CD4-positive, alpha-beta T cell treated with Interleukin-2 at 100 ng/mL for 4 hours (primary cell): ENCODE measurements around the gene CELF6.

Source experiments
- DNase-seq: peaks from one replicate; pipeline ENCODE4 v3.0.0-alpha.2; 2020; ENCODE audit warnings: low spot score

The CELF6 gene

GRCh38 chr15:72319985-72320671 is at the start of gene CELF6:
TSS of gene CELF6 (minus strand) at chr15:72320157. CDS start at chr15:72319874, 283 bp downstream.
- peak; percentile 76 for DNase-seq

- no peak for DNase-seq
Measured at GRCh38 chr15:72368899-72369298, 48.9 kb upstream of the CELF6 start.

- no peak for DNase-seq
Measured at GRCh38 chr15:72368325-72368724, 48.4 kb upstream of the CELF6 start.

- peak; percentile 27 for DNase-seq
Measured at GRCh38 chr15:72365844-72366243, 45.9 kb upstream of the CELF6 start.

GRCh38 chr15:72361176-72361575 is 41.2 kb upstream of the CELF6 start:
- DNase-seq = no peak

GRCh38 chr15:72358650-72359171 is 38.8 kb upstream of the CELF6 start:
- no peak for DNase-seq

- no peak for DNase-seq
Measured at GRCh38 chr15:72358121-72358520, 38.2 kb upstream of the CELF6 start.

GRCh38 chr15:72354496-72354895 is 34.5 kb upstream of the CELF6 start:
- no peak for DNase-seq

- no peak for DNase-seq
Measured at GRCh38 chr15:72353266-72353665, 33.3 kb upstream of the CELF6 start.

GRCh38 chr15:72345806-72346205 is 25.8 kb upstream of the CELF6 start:
- DNase-seq = no peak

GRCh38 chr15:72345280-72345679 is 25.3 kb upstream of the CELF6 start:
- no peak for DNase-seq

- DNase-seq = no peak
Measured at GRCh38 chr15:72344602-72345001, 24.6 kb upstream of the CELF6 start.

- peak; percentile 33 for DNase-seq
Measured at GRCh38 chr15:72342385-72342784, 22.4 kb upstream of the CELF6 start.

GRCh38 chr15:72341361-72341760 is 21.4 kb upstream of the CELF6 start:
- no peak for DNase-seq

- DNase-seq = no peak
Measured at GRCh38 chr15:72340366-72340765, 20.4 kb upstream of the CELF6 start.

- DNase-seq = no peak
Measured at GRCh38 chr15:72339777-72340177, 19.8 kb upstream of the CELF6 start.

- no peak for DNase-seq
Measured at GRCh38 chr15:72338617-72339321, 18.8 kb upstream of the CELF6 start.

GRCh38 chr15:72338148-72338547 is 18.2 kb upstream of the CELF6 start:
- no peak for DNase-seq

GRCh38 chr15:72334842-72335241 is 14.9 kb upstream of the CELF6 start:
- no peak for DNase-seq

- no peak for DNase-seq
Measured at GRCh38 chr15:72331021-72331420, 11.1 kb upstream of the CELF6 start.

GRCh38 chr15:72323752-72324151 is 3.8 kb upstream of the CELF6 start:
- DNase-seq = no peak

GRCh38 chr15:72319360-72319984 is 485 bp downstream of the CELF6 start:
- peak; percentile 38 for DNase-seq

GRCh38 chr15:72318408-72318942 is 1.5 kb downstream of the CELF6 start:
- DNase-seq = no peak
